ENCODE results near the gene CCDC85C.
A peak's percentile ranks its signal among the peaks of the same experiment; 100 is the strongest.

The CCDC85C gene

GRCh38 chr14:99593971-99594841 is 9.8 kb downstream of the CCDC85C start:
- no peak for TF ChIP-seq CTCF (IDR thresholded peaks at IDR 0.05; ENCODE audit: low read depth, low read length)
- H3K4me3 ChIP-seq (ENCODE audit: low read depth, low read length) = no peak overlapping the region; the same call in 1 of the 2 replicates

- no peak for TF ChIP-seq CTCF (IDR thresholded peaks at IDR 0.05; ENCODE audit: low read depth, low read length)
- H3K4me3 ChIP-seq (ENCODE audit: low read depth, low read length) = no peak overlapping the region
Observed at GRCh38 chr14:99592933-99593753, 10.9 kb downstream of the CCDC85C start.

GRCh38 chr14:99592394-99592793 is 11.6 kb downstream of the CCDC85C start:
- H3K4me3 ChIP-seq (ENCODE audit: low read depth, low read length) = no peak overlapping the region
- no peak for TF ChIP-seq CTCF (IDR thresholded peaks at IDR 0.05; ENCODE audit: low read depth, low read length)

- 0 out of 2 replicates have a peak overlapping the region, but pooled peaks have one; percentile 17 for H3K4me3 ChIP-seq (ENCODE audit: low read depth, low read length)
Observed at GRCh38 chr14:99590746-99591555, 13.1 kb downstream of the CCDC85C start.

GRCh38 chr14:99589651-99590530 is 14.1 kb downstream of the CCDC85C start:
- no peak overlapping the region for H3K4me3 ChIP-seq (ENCODE audit: low read depth, low read length)
- TF ChIP-seq CTCF (IDR thresholded peaks at IDR 0.05; ENCODE audit: low read depth, low read length) = no peak

More at GRCh38 chr14:99590746-99591555, 13.1 kb downstream of the CCDC85C start:
- TF ChIP-seq CTCF (IDR thresholded peaks at IDR 0.05; ENCODE audit: low read depth, low read length) = no peak

GRCh38 chr14:99589031-99589441 is 15.0 kb downstream of the CCDC85C start:
- TF ChIP-seq CTCF (IDR thresholded peaks at IDR 0.05; ENCODE audit: low read depth, low read length) = no peak
- no peak overlapping the region for H3K4me3 ChIP-seq (ENCODE audit: low read depth, low read length)
